ENCODE data around the gene ENAH.
"Not testable (repeated sequence)": the region's sequence is repeated elsewhere in the genome, so short reads cannot be mapped to it uniquely, and the experiment has no call there.

ENAH gene

DNA sequence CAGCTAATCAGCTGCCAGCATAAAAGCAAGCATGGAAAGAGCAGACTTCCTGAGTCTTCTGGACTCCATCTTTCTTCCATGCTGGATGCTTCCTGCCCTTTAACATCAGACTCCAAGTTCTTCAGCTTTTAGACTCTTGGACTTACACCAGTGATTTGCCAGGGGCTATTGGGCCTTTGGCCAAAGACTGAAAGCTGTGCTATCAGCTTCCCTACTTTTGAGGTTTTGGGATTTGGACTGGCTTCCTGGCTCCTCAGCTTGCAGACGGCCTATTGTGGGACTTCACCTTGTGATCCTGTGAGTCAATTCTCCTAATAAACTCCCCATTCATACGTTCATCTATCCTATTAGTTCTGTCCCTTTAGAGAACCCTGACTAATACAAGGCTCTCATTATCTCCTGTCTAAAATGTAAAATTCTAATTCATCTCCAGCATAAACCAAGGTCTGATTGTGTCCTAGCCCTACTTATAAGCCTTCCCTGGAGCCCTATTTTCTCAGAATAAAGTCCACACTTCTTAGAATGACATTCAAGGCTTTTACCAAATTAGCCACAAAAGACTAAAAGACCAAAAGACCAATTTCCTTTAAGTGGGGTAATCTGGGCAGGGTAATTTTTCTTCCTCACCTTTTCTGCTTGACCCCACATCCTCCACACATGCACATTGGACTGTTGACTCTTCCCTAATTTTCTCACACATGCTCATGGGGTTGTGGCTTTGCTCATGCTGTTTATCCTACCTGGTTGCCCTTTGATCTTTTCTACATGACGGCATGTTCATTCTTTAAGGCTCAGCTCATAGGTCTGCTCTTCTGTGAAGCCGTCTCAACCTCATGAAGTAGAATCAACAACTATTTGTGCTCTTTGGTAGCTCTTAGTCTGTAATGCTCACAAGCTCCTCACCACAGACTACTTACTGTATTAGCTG, 18.1 kb upstream of the ENAH start:
- no peak for DNase-seq

DNA sequence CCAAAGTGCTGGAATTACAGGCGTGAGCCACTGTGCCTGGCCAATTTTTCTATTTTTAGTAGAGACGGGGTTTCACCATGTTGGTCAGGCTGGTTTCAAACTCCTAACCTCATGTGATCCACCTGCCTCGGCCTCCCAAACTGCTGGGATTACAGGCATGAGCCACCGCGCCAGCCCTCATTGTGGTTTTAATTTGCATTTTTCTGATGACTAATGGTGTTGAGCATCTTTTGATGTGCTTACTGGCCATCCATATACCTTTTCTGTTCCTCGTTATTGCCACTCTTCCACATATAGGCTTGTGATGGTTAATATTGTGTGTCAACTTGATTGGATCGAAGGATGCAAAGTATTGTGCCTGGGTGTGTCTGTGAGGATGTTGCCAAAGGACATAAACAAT, 17.4 kb upstream of the ENAH start:
- DNase-seq: no peak

DNA sequence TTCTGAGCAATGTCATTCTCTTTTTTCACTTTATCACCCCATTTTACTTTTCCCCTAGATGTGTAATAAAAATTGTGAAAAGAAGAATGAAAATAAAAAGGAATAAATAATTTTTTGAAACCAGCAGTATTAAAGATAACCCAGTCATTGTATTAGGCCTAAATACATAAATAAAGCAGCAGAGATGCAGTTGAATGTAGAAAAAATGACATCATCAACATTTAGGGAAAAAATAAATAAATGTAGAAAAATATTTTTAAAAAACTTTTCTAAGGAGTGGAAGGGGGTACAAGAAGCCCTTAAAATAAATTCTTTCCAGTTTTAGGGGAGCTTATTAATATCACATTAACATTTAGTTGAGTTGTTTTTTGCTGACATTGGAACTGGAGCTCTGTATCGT, 15.3 kb upstream of the ENAH start:
- no peak for DNase-seq

DNA sequence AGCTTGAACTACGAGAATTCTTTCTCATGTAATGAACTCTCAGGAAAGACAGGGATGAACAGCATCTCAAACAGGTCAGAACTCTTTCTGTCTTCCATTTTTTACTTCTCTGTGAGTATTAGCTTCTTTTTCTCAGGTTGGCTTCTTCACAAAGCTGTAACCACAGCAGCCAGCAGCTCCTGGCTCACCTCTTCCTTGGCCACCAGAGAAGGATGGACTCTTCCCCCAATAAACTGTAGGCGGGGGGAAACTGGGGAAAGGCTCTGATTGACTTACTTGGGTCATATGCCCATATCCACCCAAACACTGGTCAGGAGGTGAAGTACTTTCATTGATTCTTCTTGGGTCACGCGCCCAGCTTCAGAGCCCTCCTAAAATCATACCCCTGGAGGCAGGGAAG, 14.4 kb upstream of the ENAH start:
- DNase-seq: no peak

DNA sequence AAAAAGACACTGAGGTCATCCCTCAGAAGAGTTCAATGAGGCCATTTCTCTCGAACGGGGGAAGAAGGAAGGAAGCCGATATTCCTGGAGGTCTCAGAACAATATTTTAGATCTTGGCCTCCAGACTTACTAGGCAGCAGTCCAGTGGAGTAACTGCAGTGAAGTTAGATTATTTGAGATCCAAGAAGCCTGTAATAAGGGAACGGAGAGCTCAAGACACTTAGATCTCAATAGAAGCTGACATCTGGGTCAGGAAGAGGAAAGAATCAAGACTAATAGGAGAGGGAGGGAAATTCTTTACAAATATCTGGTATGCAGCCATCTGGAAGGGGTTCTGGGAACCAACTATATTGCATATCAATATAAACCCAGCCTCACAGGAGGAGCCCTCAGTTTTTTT, 13.6 kb upstream of the ENAH start:
- DNase-seq: no peak

DNA sequence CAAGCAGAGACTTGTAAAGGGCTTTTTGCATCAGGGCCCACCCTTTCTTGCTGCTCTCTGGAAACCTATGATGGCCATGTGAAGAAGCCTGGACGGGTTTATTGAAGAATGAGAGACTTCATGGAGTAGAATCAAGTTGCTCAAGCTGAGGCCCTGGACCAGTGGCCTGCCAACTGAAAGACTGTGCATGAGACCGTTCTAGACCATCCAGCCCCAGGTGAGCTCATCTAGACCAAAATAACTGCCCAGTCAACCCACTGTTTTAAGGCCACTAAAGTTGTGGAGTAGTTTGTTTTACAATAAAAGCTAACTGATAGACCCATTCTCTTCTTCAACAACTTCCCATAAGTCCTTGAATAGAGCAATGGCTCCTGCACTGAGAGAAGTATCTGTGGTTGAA, 11.8 kb upstream of the ENAH start:
- DNase-seq: no peak

DNA sequence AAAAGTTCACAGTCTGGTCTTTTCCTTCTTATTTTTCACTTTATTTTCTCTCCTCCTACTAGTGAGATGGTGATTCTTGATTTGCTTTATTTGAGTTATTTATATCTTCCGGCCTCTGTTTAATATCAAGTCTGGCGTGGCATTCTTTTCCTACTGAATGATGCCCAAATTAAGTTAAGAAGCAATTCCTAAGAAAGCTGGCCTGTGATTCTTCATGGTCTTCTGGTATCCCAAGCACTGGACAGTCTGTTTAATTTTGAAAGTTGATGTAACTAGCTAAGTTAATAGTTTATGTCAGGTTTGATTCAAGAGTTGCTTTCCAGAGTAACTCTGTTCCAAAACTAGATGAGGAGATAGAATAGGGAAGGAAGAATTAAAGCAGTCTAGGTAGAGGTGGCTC, 9.2 kb upstream of the ENAH start:
- no peak for DNase-seq

DNA sequence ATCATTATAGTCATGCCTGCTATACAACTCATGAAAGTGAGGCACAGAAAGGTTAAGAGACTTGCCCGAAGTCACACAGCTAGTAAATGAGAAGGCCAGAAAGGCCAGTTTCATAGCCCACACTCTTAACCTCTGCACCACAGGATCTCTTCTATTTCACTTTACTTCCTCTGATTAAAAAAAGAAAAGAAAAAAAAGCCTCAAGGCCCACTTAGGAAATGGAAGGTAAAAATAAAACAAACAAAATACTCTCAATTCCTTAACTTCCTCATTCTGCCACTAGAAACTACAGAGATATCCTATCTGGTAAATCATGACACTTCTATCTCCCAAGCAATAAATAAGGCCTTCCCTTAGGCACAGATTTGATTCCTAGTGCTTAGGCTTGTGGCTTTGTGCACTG, 7.6 kb upstream of the ENAH start:
- DNase-seq: no peak

DNA sequence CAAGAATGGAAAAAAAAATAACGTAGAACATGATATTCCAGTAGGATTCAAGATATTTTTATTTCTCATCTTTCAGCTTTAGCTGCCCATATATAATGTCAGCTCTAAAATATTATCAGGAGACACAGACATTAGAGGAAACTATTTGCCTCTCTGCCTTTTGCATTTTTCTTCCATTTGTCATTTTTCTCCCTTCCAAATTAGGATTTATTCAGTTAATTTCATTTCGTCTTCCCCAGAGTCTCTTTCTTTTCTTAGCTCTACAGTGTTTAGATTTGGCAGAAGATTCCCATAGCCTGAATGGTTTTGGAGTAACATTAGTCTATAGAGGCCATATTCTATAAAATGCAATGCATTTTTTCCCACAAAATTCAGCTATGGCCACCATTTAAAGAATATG, 5.1 kb upstream of the ENAH start:
- no peak for DNase-seq

DNA sequence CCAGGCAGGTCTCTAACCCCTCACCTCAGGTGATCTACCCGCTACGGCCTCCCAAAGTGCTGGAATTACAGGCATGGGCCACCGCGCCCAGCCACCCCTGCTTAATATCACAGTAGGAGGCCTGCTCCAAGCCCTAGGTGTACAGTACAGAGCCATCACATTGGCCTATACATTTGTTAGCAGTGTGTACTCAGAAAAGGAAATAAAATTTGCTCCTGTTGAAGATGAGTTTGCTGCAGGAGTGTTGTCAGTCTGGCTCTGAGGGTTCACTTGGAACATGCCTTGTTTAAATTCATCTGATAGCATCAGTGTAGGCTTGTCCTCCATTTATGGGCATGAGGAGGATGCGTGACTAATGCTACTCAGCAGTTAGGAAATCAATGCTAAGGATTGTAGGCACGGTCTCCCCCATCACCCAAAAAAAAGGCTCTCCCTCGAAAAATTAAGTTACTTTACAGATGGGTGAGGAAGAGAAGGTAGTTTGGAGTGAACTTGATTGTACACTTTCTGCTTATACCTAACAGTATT, 4.6 kb upstream of the ENAH start:
- DNase-seq: no peak

DNA sequence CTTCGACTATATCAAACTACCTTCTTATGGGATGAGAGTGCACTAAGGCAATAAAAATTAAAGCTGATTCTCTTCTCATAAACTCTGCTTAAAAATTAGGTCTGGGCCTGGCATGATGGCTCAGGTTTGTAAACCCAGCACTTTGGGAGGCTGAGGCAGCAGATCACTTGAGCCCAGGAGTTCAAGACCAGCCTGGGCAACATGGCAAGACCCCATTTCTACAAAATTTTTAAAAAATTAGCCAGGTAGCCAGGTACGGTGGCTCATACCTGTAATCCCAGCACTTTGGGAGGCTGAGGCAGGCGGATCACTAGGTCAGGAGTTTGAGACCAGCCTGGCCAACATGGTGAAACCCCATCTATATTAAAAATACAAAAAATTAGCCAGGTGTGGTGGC, 3.3 kb upstream of the ENAH start:
- not testable (repeated sequence) for DNase-seq

DNA sequence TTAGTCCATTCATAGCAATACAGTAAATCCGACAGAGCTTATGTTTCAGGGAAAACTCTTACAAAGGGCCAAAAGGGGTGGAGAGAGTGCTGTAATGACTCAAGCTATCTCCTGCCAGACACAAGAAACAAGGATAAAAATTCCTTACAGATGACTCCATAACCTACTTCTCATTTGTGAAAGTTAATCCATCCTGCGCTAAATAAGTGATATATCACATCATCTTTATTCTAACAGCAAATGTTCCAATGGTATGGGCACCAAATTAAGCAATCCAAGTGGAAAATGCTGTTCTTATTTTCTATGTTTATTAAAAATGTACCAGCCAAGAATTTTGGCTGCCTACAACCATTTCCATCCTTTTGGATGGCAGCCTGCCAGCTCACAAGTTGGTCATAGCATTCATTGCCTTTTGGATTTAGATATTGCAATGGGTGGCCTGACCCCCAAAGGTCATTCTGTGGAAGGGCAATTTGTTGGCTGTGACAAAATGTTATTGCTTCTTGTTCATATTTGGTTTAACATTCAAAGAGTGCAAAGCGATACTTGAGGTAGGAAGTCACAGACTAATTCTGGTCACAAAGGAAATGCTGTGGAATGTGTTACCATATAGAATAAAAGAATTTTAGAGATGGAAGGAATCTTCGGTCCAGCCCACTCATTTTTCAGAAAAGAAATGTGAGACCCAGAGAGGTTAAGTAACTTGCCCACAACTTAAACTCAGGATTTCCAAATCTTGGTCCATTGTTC, 2.8 kb upstream of the ENAH start:
- DNase-seq: no peak

DNA sequence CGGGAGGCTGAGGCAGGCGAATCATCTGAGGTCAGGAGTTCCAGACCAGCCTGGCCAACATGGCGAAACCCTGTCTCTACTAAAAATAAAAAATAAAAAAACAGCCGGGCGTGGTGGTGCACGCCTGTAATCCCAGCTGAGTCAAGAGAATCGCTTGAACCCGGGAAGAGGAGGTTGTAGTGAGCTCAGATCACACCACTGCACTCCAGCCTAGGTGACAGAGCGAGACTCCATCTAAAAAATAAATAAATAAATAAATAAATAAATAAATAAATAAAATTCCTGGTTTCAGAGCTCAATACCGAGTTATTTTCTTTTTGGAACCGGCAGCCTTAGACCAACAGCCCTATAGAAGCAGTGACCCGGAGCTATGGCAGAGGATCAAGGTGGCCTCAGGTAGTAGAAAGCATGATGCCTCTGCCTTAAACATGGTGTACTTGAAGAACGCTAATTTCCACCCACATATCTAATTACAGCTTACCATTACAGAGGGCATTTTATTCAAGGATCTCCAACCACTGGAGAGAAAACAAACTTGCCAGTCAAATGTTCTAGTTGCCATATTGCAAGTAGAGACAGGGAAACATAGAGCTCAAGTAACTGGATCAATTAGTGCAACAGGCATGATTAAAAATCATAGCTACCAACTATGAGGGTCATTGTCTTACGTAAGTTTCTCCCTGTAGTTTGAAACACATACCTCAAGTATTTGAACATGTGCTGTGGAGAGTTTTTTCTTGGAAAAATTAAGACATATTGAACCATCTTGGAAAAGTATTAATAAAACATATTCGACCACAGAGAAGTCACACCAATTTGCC, 2.0 kb upstream of the ENAH start:
- DNase-seq: no peak

DNA sequence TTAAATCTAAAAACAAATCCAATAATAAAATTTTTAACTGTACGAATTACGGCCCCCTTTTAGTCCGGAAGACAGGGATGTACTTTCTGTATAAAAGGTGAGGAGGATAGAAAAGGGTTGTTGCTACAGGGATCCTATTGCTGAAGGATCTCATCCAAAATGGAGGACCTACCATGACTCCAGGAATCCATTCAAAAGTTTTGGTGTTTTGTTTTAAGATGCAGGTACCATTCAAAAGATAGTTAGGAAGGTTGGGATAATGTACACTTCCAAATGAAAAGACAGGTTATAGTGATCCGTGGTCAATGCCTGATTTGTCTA, 1.3 kb upstream of the ENAH start:
- DNase-seq: no peak

DNA sequence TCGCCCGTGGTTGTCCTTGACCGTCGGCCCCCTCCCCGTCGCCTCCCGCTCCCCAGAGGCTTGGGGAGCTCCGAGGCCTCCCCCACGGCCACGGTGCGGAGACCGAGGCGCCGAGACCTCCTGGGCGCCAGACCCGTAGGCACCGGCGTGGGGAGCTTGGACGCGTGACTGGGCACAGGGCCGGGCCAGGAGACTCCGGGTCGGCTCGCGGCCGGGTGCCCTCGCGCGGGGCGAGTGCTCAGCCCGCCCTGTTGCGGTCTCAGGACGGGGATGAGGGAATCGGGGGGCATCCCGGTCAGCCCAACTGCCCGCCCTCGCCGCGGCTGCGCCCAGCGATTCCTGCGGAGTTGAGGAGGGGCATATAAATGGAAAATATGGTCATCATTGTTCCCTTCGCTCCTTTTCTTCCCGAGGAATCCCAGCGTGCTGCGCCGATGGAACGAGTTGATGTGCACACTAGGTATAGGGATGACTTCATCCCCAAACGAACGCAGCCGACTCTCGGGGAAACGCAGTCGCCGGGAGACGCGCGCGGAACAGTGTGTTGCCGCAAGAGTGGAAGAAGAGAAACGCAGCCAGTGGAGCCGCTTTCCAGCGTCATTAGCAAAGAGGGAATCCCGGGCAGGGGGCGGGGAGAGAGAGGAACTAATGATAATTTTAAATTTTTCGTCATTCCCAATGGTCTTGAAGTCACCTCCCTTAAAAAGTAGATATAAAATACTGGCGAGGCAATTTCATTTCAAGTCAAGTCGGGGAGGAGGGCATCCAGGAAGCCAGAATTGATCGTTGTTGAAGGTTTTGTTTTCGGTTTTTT, 747 bp upstream of the ENAH start:
- DNase-seq: peak; percentile 58

DNA sequence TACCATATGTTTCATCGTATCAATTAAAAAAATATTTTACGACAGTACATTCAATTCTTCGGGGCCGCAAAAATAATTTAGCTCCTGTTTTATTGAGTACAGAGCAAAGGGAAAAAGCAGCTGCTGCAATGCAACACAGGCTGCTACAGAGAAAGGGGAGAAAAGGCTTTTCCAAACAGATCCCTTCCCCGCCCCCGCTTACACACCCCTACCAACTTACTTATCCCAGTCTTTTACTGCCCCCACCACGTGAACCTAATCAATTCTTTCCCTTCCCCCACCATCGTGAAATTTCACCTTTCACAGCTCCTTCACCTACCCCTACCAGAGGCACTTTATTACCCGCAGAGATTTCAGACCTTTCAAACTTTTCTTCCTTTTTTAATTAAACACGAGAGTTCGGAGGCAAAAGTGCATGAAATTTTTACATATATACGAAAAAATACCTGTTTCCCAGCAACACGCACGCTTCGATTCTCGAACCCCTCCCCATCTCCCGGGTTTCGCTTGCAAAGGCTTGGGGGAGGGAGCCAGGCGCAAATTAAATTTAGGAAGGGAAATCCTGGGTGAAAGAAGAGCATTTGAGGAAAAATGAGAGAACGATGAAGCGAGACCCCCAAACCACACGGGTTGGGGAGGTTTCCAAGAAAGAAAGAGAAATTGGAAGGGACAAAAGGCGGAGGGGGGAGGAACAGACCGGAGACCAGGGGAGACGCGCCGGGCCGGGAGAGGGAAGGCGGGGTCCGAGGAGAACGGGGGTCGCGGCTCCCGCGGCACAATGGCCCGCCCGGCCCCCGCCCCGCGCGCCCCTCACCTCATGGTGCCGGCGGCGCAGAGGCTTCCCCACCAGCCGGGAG, 823 bp downstream of the ENAH start:
- no peak for DNase-seq

DNA sequence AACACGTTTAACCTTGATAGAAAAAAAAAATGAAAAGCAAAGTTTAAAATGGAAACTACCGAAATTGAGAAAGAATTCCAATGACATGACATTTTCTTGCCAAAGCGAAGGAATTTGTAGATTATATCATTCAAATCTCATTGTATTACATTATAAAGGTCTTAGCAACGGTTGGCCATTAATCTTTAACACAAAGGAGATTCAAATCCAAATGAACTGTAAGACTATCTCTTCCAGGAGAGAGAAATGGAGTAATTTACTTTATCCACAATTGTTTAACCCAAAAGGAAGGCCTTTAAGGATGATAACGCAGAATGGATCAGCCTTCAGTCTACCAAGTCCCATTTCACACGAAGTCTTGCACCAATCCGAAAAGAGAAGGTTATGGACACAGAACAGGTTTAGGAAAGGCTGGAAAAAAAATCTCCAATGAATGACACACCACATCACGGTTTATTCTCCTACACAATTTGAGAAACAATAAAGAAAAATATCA, 1.5 kb downstream of the ENAH start:
- no peak for DNase-seq

DNA sequence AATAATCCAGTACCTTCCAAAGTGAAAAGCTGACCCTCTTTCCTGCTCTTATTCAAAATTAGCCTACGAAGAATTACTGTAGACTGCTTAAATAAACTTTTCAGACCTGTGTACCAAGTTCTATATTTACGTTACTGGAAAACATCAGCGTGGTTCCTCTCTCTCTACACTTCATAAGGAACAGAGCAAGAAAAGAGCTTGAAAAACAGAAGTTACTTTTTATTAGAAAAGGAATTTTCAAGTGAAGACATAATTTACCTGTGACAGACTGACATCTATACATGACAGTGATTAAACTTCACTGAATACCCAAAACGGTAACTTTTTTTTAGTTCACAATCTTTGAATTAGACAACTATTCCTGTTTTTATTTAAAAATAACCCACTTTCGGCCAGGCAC, 2.7 kb downstream of the ENAH start:
- no peak for DNase-seq

DNA sequence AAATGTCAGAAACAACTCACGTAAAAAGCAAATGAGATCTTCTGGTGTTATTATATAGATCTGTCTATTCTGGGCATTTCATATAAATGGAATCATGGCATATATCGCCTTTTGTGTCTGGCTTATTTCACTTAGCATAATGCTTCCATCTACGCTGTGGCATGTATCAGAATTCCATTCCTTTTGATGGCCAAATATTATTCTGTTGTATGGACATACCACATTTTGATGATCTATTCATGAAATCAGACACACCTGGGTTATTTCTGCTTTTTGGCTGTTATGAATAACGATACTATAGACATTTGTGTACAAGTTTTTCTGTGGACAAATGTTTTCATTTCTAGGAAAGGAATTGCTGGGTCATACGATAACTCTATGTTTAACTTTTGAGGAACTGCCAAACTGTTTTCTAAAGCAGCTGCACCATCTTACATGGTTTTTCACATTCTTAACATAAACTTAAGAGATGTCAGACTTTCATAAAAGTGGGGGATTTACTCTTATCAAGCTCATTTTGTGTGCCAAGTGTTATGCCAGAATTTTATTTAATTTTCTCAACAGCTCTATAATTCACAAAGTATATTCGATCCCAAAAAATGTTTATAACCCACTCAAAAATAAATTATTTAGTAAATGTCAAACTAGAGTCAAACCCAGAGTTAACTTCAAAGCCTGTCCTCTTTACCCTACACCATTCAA, 7.6 kb downstream of the ENAH start:
- no peak for DNase-seq

DNA sequence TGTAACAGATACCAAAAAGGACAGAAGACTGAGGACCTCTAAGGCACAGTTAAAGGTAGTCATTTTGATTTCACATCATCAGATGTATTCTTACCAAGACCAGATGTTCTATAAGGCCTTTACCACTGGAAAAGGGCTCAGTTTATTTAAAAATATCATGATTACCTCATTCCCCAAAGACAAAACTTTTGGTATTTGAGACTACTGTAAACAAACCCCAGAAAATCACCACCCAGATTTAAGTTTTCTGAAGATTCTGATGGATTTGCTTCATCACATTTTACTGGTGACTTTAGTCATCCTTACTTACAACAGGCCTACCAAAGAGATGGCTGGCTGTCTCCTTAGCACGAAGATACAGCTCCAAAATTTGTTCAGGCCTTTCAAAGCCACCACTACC, 8.3 kb downstream of the ENAH start:
- DNase-seq: no peak

DNA sequence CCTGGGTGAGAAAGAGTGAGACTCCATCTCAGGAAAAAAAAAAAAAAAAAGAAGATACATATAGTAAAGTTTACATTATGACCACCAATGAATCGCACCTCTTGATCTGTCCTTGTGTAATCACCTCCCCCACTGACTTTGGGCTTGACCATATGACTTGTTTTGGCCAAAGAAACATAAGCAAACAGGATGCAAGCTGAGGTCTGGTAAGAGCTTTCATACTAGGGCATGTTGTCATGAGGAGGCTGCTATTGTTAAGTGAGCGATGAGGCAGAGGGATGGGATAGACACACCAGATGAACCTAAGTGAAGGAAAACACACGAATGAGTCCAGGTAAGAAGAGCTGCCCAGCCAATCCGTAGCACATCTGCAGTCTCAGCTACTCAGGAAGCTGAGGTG, 10.7 kb downstream of the ENAH start:
- DNase-seq: no peak

Data from NCI-H2107 (cell line).